GM23248 (cell line): ENCODE results near the gene RBMS1. TPM values are rescaled to one million over a fixed set of nuclear protein-coding genes. Genes with fewer than 3 reads are reported as not detected.

Experiments used
- DNase-seq: peaks from one replicate; pipeline ENCODE4 v3.0.0-alpha.2; 2015
- H2AFZ ChIP-seq: fragments of 200-600 bp; sonication (generic); 2 replicates; pipeline ENCODE4 v1.6.1; 2016; ENCODE audit warnings: antibody characterized with exemption
- H3F3A ChIP-seq: fragments of 200-600 bp; sonication (generic); 2 replicates; pipeline ENCODE4 v1.6.1; 2016; ENCODE audit warnings: mild to moderate bottlenecking, antibody characterized with exemption, mixed run types; ENCODE audit not compliant: insufficient read depth
- H3K27ac ChIP-seq: fragments of 200-600 bp; sonication (generic); 2 replicates; pipeline ENCODE4 v1.5.1; 2016; ENCODE audit warnings: mild to moderate bottlenecking
- H3K27me3 ChIP-seq: fragments of 200-600 bp; sonication (generic); replicated peaks from 2 replicates; pipeline ENCODE4 v1.6.1; 2016; ENCODE audit warnings: mild to moderate bottlenecking; ENCODE audit not compliant: insufficient read depth
- H3K36me3 ChIP-seq: fragments of 200-600 bp; sonication (generic); 2 replicates; pipeline ENCODE4 v1.6.1; 2016; ENCODE audit warnings: low read depth, mild to moderate bottlenecking
- H3K4me1 ChIP-seq: fragments of 200-600 bp; sonication (generic); 2 replicates; pipeline ENCODE4 v1.6.1; 2016; ENCODE audit warnings: mild to moderate bottlenecking; ENCODE audit not compliant: insufficient read depth
- H3K4me2 ChIP-seq: fragments of 200-600 bp; sonication (generic); one replicate; pipeline ENCODE4 v1.6.1; 2016; ENCODE audit warnings: mild to moderate bottlenecking; ENCODE audit not compliant: unreplicated experiment
- H3K4me3 ChIP-seq: fragments of 200-600 bp; sonication (generic); 2 replicates; pipeline ENCODE4 v1.5.1; 2016; ENCODE audit warnings: mild to moderate bottlenecking
- H3K79me2 ChIP-seq: fragments of 200-600 bp; sonication (generic); 2 replicates; pipeline ENCODE4 v1.6.1; 2016; ENCODE audit warnings: mild to moderate bottlenecking; ENCODE audit not compliant: insufficient read depth
- H3K9ac ChIP-seq: fragments of 200-600 bp; sonication (generic); 2 replicates; pipeline ENCODE4 v1.6.1; 2016; ENCODE audit warnings: mild to moderate bottlenecking
- H3K9me2 ChIP-seq: fragments of 200-600 bp; sonication (generic); 2 replicates; pipeline ENCODE4 v1.6.1; 2016; ENCODE audit warnings: mixed run types, mild to moderate bottlenecking, moderate library complexity; ENCODE audit not compliant: insufficient read depth
- H3K9me3 ChIP-seq: fragments of 200-600 bp; sonication (generic); one replicate; pipeline ENCODE4 v1.6.1; 2017; ENCODE audit warnings: low read depth
- H4K20me1 ChIP-seq: fragments of 200-600 bp; sonication (generic); 2 replicates; pipeline ENCODE4 v1.6.0; 2016; ENCODE audit not compliant: insufficient read depth
- EZH2 ChIP-seq: fragments of 200-600 bp; sonication (generic); IDR thresholded peaks from 2 replicates; pipeline ENCODE4 v1.6.1; 2018; ENCODE audit warnings: antibody characterized with exemption, mild to moderate bottlenecking; ENCODE audit not compliant: insufficient read depth, poor library complexity, severe bottlenecking
- EZH2phosphoT487 ChIP-seq: fragments of 200-600 bp; sonication (generic); IDR thresholded peaks from 2 replicates; pipeline ENCODE4 v1.6.1; 2018; ENCODE audit warnings: antibody characterized with exemption, moderate library complexity, mild to moderate bottlenecking, low read depth; ENCODE audit not compliant: insufficient read depth
- WGBS, 2 experiments: methylation state at CpG; one replicate each; pipeline ENCODE4 v1.1.6; 2015 to 2017; ENCODE audit warnings: low lambda C conversion rate in 2 of 2, low coverage in 1 of 2; ENCODE audit errors: missing lambda C conversion rate in 2 of 2; 5-methylcytosine and 5-hydroxymethylcytosine counted together
- in situ Hi-C: fragments of 300-500 bp; cut with MboI; formaldehyde crosslinking; loops from 2 replicates; pipeline ENCODE4 v1.15.0; 2020
- polyA plus RNA-seq: library from polyadenylated mRNA; unstranded; fragments of >200 nt; fragmentation: Nextera tagmentation; extraction: Ambion mirVana; gene quantifications from 2 replicates; pipeline ENCODE4 v1.2.1, GENCODE V29; 2016
- total RNA-seq: library from RNA; depleted of rRNA; stranded (reverse); fragments of >200 nt; shearing (Covaris generic); gene quantifications from 2 replicates; pipeline ENCODE4 v1.2.3, GENCODE V29; 2014

The RBMS1 gene
- total and polyA plus RNA-seq, 2 experiments from 2014 or later: 72.3 to 91.7 TPM

DNA sequence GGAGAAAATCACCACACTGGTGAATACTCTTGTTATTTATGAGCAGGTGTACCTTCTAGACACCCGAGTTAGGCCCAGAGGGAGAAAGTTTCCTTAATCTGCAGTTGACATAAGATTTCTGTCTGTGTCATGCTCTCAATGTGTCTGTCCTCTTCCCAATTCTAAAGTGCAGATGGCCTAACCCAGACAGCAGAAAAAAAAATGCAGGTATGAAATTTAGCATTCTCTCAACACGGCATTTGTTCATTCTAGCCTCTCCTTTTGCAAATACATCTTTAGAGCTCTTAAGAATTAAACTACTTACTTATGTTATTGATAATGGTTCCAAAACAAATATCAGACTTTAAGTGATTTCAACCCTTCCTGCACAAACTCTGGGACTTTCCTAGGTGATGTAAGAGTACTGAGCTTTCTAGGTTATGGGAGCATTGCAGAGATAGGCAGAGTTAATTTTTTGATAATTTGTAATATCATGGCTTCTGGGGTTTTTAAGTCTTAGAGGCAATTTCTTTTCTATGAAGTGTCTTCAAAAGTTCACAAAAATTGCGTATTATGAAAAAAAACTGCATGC lies 260.6 kb downstream of the RBMS1 start:
- H3K9ac ChIP-seq: no peak overlapping the region
- H4K20me1 ChIP-seq: no peaks in the 10 kb centered on the region
- no peak overlapping the region for H3K4me3 ChIP-seq
- no peaks in the 10 kb centered on the region for H3K79me2 ChIP-seq
- TF ChIP-seq EZH2phosphoT487 (no peak), EZH2 (no peak)
- H3F3A ChIP-seq: peaks cover 24% of the 10 kb centered on the region
- H3K27me3 ChIP-seq: no peaks in the 10 kb centered on the region
- no peak overlapping the region for H2AFZ ChIP-seq
- WGBS, 2 experiments: 84 to 87% methylated on average over 3 of the region's 3 CpGs
- H3K9me3 ChIP-seq: no peaks in the 10 kb centered on the region
- H3K4me2 ChIP-seq: no peak overlapping the region
- H3K36me3 ChIP-seq: no peaks in the 10 kb centered on the region
- in situ Hi-C loops: no loop called here
- no peak for DNase-seq
- H3K4me1 ChIP-seq: peaks cover 29% of the 10 kb centered on the region
- no peak overlapping the region for H3K27ac ChIP-seq
- H3K9me2 ChIP-seq: no peaks in the 10 kb centered on the region

DNA sequence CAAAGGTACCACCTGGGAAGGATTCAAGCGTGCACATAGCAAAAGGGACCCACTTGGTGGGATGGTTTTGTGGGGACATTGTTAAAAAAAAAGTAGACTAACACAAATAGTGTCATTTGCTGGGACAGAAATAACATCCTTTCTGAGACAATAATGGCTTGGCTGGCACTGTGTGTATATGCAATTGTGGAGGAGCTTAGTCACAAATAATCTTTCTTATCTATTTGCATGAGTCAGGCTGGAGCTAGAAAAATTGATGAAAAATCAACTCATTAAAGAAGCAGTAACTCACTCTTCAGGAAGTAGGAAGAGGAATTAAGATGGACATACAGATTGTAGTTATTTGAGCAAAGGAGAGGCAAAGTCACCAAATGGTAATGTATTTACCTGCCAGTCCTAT lies 264.0 kb downstream of the RBMS1 start:
- Histone ChIP-seq H3K27me3 (no peaks in the 10 kb centered on the region), H3F3A (peaks cover 49% of the 10 kb centered on the region), H3K4me2 (peak overlapping the region; percentile 32), H3K9me3 (no peaks in the 10 kb centered on the region), H3K9ac (no peak overlapping the region), H3K4me1 (peaks cover 53% of the 10 kb centered on the region), H3K79me2 (no peaks in the 10 kb centered on the region), H4K20me1 (no peaks in the 10 kb centered on the region), H3K4me3 (no peak overlapping the region), H3K27ac (peak overlapping the region; percentile 91), H3K36me3 (no peaks in the 10 kb centered on the region), H2AFZ (no peak overlapping the region), H3K9me2 (no peaks in the 10 kb centered on the region)
- no peak for TF ChIP-seq EZH2phosphoT487
- no peak for TF ChIP-seq EZH2
- DNase-seq: peak; percentile 80
- in situ Hi-C loops: no loop called here
- WGBS, 2 experiments: 75 to 93% methylated on average over 1 of the region's 1 CpG

DNA sequence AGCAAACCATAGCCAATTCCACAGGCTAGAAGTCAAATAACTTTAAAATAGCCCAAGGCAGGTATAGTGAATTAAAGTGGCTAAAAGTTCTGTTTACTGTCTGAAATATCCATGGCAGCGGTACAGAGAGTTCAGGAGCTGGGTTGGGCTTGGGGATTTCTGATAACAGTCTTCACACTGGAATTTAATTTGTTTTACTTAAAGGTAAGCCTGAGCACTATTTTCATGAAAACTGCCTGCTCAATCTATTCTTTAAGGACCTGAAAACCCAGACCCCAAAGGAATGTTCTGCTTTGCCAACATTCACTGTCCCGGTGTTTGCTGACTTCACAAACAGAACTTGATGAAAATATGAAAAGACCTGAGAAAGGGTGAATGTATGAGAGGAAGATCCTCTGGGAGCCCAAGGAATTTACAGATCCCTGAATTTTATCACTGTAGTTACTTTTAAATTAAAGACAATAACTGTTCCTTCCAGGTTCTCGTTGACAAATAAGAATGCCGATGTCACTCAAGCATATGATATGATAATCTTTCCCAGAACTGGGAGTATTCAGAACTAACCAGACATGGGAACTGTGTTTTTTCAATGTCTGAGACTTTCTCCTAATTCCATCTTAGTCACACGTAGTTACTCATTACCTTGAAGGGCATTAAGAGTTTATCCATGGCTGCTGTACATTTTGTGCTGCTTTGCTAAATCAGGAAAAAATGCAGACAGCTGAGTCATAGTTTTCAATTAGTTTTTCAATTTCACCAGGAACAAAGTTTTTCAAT lies 265.3 kb downstream of the RBMS1 start:
- no peaks in the 10 kb centered on the region for H3K9me3 ChIP-seq
- no peaks in the 10 kb centered on the region for H3K79me2 ChIP-seq
- no peaks in the 10 kb centered on the region for H3K27me3 ChIP-seq
- no peaks in the 10 kb centered on the region for H3K36me3 ChIP-seq
- 26 to 27% methylated on average over 5 of the region's 5 CpGs for WGBS, 2 experiments
- DNase-seq: peak; percentile 91
- peaks cover 64% of the 10 kb centered on the region for H3K4me1 ChIP-seq
- H3F3A ChIP-seq: peaks cover 59% of the 10 kb centered on the region
- peak overlapping the region; percentile 63 for H3K9ac ChIP-seq
- H3K9me2 ChIP-seq: no peaks in the 10 kb centered on the region
- H3K4me2 ChIP-seq: peak overlapping the region; percentile 32
- 0 out of 2 replicates have a peak overlapping the region, but pooled peaks have one; percentile 20 for H2AFZ ChIP-seq
- in situ Hi-C loops: no loop called here
- H4K20me1 ChIP-seq: no peaks in the 10 kb centered on the region
- TF ChIP-seq EZH2phosphoT487: no peak
- no peak for TF ChIP-seq EZH2
- peak overlapping the region; percentile 91 for H3K27ac ChIP-seq
- no peak overlapping the region for H3K4me3 ChIP-seq

DNA sequence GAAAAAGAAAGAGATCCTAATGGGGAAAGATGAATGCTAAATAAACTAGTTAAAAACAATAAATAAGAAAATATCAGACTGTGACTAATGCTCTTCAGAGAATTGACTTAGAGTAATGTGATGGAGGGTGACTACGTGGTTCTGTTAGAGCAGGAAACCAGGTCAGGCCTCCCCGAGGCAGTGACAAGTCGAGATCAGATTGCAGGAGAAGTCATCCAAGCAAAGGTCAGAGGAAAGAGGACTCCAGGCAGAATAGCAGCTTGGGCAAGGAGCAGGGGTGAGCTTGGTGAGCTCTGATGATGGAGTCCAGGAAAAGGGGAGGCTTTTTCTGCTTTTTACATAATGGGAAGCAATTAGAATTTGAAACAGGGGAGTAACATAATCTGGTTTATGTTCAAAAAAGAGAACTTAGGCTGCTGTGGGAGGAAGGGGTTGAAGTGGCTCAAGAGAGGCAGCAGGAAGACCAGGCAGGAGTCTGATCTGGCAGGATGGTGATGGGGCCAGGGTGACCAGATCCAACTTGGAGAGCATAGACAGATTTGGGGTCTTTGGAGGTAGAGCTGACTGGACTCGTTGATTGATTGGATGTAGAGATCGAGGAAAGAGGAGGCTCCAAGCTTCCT lies 266.2 kb downstream of the RBMS1 start:
- TF ChIP-seq EZH2 (no peak), EZH2phosphoT487 (no peak)
- peaks cover 63% of the 10 kb centered on the region for H3F3A ChIP-seq
- no peaks in the 10 kb centered on the region for H4K20me1 ChIP-seq
- peak overlapping the region; percentile 11; the same call in 1 of the 2 replicates for H2AFZ ChIP-seq
- no peaks in the 10 kb centered on the region for H3K9me2 ChIP-seq
- H3K79me2 ChIP-seq: no peaks in the 10 kb centered on the region
- no peak overlapping the region for H3K4me3 ChIP-seq
- no peaks in the 10 kb centered on the region for H3K36me3 ChIP-seq
- no peaks in the 10 kb centered on the region for H3K27me3 ChIP-seq
- peak overlapping the region; percentile 63; the same call in 1 of the 2 replicates for H3K9ac ChIP-seq
- DNase-seq: peak; percentile 75
- H3K27ac ChIP-seq: peak overlapping the region; percentile 91
- WGBS, 2 experiments: 39 to 40% methylated on average over 5 of the region's 5 CpGs
- no peaks in the 10 kb centered on the region for H3K9me3 ChIP-seq
- peak overlapping the region; percentile 18 for H3K4me2 ChIP-seq
- peaks cover 73% of the 10 kb centered on the region for H3K4me1 ChIP-seq
- in situ Hi-C loops: no loop called here
